ENCODE data around the gene UNC13D. TPM values are rescaled to one million over a fixed set of nuclear protein-coding genes. Genes with fewer than 3 reads are reported as not detected.

Gene UNC13D
- total and polyA plus RNA-seq, 9 of the 15 experiments (the other 6 are each of a cell fraction or from before 2014, with no cell fraction given): 0.86 to 244 (median 69.2) TPM

DNA sequence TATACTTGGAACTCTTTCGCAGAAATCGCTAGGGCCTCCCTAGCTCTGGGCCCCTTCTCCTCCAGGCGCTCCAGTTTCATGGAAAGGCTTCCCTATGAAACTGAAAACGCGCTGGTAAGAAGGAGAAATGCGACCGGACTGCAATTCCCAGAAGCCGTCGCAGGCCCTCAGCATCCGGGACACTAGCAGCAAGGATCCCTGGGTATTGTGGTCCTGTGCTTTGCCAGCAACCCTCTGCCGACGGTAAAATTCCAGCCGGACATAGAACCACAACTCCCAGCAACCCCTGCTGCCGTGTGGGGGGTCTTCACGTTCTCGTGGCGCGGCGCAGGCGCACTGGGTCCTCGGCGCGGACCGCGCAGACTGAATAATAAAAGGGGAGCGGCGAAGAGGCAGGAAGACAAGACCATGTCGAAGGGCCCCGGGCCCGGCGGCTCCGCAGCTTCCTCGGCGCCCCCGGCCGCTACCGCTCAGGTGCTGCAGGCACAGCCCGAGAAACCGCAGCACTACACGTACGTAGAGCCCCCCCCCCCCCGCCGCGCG, 59.7 kb downstream of the UNC13D start, which contains the start of gene UNK (continued):
- TF ChIP-seq, protein P1, sequence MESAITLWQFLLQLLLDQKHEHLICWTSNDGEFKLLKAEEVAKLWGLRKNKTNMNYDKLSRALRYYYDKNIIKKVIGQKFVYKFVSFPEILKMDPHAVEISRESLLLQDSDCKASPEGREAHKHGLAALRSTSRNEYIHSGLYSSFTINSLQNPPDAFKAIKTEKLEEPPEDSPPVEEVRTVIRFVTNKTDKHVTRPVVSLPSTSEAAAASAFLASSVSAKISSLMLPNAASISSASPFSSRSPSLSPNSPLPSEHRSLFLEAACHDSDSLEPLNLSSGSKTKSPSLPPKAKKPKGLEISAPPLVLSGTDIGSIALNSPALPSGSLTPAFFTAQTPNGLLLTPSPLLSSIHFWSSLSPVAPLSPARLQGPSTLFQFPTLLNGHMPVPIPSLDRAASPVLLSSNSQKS (CRISPR knock-in tag; IDR thresholded peaks at IDR 0.05): no peak
- TF ChIP-seq NR4A1 (CRISPR knock-in tag; IDR thresholded peaks at IDR 0.05) (no peak), NR4A1 (tag; IDR thresholded peaks at IDR 0.05) (no peak; the same call in 1 of the 2 replicates), RUNX1 (IDR thresholded peaks at IDR 0.05; ENCODE audit: low read depth) (no peak), ZNF175 (CRISPR knock-in tag; IDR thresholded peaks at IDR 0.05; ENCODE audit: low read depth) (peak; percentile 85; the same call in 1 of the 2 replicates), SIRT6 (IDR thresholded peaks at IDR 0.05; ENCODE audit: low read depth, low read length) (no peak), HDAC8 (tag; IDR thresholded peaks at IDR 0.05) (no peak; the same call in 1 of the 2 replicates), TEAD4 (IDR thresholded peaks at IDR 0.05; ENCODE audit: low read length) (peak; percentile 57), TEAD4 (CRISPR knock-in tag; IDR thresholded peaks at IDR 0.05; ENCODE audit: borderline replicate concordance) (peak; percentile 65; the same call in 1 of the 2 replicates), TCFL5 (CRISPR knock-in tag; conservative IDR thresholded peaks at IDR 0.05) (no peak), KLF13 (tag; IDR thresholded peaks at IDR 0.05; ENCODE audit: borderline replicate concordance, low read depth) (peak; percentile 2; the same call in 1 of the 2 replicates), BMI1 (IDR thresholded peaks at IDR 0.05; ENCODE audit: low read length) (no peak), HIVEP1 (CRISPR knock-in tag; IDR thresholded peaks at IDR 0.05) (no peak), SNIP1 (IDR thresholded peaks at IDR 0.05; ENCODE audit: low read depth) (no peak), ZNF212 (CRISPR knock-in tag; IDR thresholded peaks at IDR 0.05) (no peak)
- TF ChIP-seq, protein P2, sequence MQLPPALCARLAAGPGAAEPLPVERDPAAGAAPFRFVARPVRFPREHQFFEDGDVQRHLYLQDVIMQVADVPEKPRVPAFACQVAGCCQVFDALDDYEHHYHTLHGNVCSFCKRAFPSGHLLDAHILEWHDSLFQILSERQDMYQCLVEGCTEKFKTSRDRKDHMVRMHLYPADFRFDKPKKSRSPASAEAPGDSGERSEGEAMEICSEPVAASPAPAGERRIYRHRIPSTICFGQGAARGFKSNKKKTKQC (CRISPR knock-in tag; IDR thresholded peaks at IDR 0.05): no peak
- TF ChIP-seq, protein P3, sequence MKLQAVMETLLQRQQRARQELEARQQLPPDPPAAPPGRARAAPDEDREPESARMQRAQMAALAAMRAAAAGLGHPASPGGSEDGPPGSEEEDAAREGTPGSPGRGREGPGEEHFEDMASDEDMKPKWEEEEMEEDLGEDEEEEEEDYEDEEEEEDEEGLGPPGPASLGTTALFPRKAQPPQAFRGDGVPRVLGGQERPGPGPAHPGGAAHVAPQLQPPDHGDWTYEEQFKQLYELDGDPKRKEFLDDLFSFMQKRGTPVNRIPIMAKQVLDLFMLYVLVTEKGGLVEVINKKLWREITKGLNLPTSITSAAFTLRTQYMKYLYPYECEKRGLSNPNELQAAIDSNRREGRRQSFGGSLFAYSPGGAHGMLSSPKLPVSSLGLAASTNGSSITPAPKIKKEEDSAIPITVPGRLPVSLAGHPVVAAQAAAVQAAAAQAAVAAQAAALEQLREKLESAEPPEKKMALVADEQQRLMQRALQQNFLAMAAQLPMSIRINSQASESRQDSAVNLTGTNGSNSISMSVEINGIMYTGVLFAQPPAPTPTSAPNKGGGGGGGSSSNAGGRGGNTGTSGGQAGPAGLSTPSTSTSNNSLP (IDR thresholded peaks at IDR 0.05; ENCODE audit: borderline replicate concordance, low read depth, low read length): no peak
- TF ChIP-seq, protein P4, sequence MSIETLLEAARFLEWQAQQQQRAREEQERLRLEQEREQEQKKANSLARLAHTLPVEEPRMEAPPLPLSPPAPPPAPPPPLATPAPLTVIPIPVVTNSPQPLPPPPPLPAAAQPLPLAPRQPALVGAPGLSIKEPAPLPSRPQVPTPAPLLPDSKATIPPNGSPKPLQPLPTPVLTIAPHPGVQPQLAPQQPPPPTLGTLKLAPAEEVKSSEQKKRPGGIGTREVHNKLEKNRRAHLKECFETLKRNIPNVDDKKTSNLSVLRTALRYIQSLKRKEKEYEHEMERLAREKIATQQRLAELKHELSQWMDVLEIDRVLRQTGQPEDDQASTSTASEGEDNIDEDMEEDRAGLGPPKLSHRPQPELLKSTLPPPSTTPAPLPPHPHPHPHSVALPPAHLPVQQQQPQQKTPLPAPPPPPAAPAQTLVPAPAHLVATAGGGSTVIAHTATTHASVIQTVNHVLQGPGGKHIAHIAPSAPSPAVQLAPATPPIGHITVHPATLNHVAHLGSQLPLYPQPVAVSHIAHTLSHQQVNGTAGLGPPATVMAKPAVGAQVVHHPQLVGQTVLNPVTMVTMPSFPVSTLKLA (conservative IDR thresholded peaks at IDR 0.05): peak; percentile 80 to 85; a peak in 2 of 4 replicates
- TF ChIP-seq, protein P5, sequence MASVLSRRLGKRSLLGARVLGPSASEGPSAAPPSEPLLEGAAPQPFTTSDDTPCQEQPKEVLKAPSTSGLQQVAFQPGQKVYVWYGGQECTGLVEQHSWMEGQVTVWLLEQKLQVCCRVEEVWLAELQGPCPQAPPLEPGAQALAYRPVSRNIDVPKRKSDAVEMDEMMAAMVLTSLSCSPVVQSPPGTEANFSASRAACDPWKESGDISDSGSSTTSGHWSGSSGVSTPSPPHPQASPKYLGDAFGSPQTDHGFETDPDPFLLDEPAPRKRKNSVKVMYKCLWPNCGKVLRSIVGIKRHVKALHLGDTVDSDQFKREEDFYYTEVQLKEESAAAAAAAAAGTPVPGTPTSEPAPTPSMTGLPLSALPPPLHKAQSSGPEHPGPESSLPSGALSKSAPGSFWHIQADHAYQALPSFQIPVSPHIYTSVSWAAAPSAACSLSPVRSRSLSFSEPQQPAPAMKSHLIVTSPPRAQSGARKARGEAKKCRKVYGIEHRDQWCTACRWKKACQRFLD (CRISPR knock-in tag; IDR thresholded peaks at IDR 0.05): peak; percentile 83
- TF ChIP-seq, protein P6, sequence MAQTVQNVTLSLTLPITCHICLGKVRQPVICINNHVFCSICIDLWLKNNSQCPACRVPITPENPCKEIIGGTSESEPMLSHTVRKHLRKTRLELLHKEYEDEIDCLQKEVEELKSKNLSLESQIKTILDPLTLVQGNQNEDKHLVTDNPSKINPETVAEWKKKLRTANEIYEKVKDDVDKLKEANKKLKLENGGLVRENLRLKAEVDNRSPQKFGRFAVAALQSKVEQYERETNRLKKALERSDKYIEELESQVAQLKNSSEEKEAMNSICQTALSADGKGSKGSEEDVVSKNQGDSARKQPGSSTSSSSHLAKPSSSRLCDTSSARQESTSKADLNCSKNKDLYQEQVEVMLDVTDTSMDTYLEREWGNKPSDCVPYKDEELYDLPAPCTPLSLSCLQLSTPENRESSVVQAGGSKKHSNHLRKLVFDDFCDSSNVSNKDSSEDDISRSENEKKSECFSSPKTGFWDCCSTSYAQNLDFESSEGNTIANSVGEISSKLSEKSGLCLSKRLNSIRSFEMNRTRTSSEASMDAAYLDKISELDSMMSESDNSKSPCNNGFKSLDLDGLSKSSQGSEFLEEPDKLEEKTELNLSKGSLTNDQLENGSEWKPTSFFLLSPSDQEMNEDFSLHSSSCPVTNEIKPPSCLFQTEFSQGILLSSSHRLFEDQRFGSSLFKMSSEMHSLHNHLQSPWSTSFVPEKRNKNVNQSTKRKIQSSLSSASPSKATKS (CRISPR knock-in tag; IDR thresholded peaks at IDR 0.05): no peak
